ENCODE results near the gene ENTPD2. TPM values are rescaled to one million over a fixed set of nuclear protein-coding genes. Genes with fewer than 3 reads are reported as not detected.
A peak's percentile ranks its signal among the peaks of the same experiment; 100 is the strongest.

The ENTPD2 gene
- total RNA-seq, 6 donors from 2014 or later, result 0.34 to 0.98 (median 0.55) TPM; not detected in 2

DNA sequence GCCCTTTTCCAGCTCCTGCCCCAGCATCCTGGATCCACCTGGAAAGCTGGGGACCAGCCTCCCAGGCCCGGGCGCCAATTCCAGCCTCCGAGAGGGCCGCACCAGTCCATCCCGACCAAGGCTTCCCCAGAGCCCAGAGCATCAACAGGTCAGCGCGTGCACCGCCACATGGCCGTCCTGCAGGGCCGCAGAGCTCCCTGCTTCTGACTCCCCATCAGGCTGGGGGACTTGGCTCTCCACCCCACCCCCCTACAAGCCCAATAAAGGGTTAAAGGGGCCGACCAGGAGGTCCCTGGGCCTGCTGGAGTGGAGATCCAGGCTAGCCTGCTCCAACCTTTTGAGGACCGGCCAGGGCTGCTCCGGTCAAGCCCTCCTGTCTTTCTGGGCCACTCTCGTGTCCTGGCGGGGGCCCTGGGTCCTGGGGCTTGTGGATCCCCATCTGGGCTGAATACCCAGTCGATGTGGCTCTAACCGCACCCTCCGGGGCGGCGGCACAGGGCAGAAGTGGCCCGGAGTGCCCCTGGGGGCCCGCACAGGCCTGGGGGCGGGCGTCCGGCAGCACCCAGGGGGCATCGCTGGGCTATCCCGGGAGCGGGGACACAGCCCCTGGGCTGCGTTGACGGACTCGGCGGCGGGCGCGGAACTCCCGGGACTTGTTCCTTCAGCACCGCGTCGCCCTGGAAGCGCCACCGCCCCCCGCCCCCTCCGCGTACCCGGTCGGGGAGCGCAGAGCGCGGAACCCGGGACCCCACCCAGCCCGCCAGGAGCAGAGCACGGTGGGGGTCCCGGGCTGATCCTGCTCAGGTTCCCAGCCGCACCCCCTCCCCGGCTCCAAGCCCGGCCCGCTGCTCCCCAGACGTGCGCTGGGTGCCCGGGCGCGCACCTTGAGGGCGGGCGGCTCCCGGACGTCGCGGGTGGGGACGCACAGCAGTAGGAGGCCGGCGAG lies 590 bp downstream of the ENTPD2 start:
- peaks cover 23 to 41% (median 30%) of the 10 kb centered on the region in 4 donors for H3K4me1 ChIP-seq
- H3K36me3 ChIP-seq, result no peaks in the 10 kb centered on the region
- WGBS, 2 donors, result 22 to 57% methylated on average over 11 to 34 of the region's 71 CpGs
- H3K27me3 ChIP-seq, result peaks cover 0 to 38% (median 19%) of the 10 kb centered on the region in 4 donors
- no peaks in the 10 kb centered on the region for H3K9me3 ChIP-seq
- H3K27ac ChIP-seq, result no peak overlapping the region
- ATAC-seq (ENCODE audit: low FRiP score in 2 of 2), result no peak
- peak overlapping the region in 3 of 4 donors; percentile 48 to 57 (median 51) for H3K4me3 ChIP-seq
- TF ChIP-seq POLR2AphosphoS5 (IDR thresholded peaks at IDR 0.05), result no peak
- TF ChIP-seq, protein P1, sequence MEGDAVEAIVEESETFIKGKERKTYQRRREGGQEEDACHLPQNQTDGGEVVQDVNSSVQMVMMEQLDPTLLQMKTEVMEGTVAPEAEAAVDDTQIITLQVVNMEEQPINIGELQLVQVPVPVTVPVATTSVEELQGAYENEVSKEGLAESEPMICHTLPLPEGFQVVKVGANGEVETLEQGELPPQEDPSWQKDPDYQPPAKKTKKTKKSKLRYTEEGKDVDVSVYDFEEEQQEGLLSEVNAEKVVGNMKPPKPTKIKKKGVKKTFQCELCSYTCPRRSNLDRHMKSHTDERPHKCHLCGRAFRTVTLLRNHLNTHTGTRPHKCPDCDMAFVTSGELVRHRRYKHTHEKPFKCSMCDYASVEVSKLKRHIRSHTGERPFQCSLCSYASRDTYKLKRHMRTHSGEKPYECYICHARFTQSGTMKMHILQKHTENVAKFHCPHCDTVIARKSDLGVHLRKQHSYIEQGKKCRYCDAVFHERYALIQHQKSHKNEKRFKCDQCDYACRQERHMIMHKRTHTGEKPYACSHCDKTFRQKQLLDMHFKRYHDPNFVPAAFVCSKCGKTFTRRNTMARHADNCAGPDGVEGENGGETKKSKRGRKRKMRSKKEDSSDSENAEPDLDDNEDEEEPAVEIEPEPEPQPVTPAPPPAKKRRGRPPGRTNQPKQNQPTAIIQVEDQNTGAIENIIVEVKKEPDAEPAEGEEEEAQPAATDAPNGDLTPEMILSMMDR (IDR thresholded peaks at IDR 0.05), result no peak
- TF ChIP-seq EP300 (IDR thresholded peaks at IDR 0.05), result no peak
- TF ChIP-seq POLR2A (IDR thresholded peaks at IDR 0.05), result no peak
- peak in 1 of 2 donors; percentile 87 for DNase-seq

DNA sequence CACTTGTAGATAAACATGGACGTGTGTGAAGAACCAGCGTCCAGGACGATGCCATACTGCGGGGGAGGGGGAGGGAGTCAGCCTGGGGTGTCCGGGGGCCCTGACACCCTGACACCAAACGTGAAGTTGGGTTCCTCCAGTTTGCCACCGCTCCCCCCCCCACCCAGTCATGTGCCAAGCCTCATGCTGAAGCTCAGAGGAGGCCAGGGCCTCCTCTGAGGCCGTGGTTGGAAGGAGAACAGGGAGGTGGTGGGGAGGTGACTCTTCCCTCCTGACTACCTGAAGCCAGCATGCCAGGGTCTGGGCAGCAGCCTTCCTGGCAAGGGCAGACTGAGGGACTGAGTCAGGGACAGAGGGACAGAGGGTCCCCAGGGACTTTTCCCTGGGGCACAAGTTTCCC lies 1.6 kb downstream of the ENTPD2 start:
- no peak for DNase-seq
- 83 to 91% methylated on average over 6 to 7 of the region's 8 CpGs for WGBS, 2 donors
- peaks cover 23 to 41% (median 30%) of the 10 kb centered on the region in 4 donors for H3K4me1 ChIP-seq

GRCh38 chr9:137051145-137051724 lies 2.6 kb downstream of the ENTPD2 start:
- H3K27ac ChIP-seq, result no peak overlapping the region
- TF ChIP-seq EP300 (IDR thresholded peaks at IDR 0.05) (no peak), POLR2AphosphoS5 (IDR thresholded peaks at IDR 0.05) (no peak), POLR2A (IDR thresholded peaks at IDR 0.05) (no peak)
- TF ChIP-seq, protein P1 (IDR thresholded peaks at IDR 0.05), result no peak
- peaks cover 0 to 50% (median 26%) of the 10 kb centered on the region in 4 donors for H3K27me3 ChIP-seq
- 93% methylated on average over 17 of the region's 17 CpGs; no CpG with 5 or more reads in 1 of the 2 donors for WGBS, 2 donors
- H3K4me1 ChIP-seq, result peaks cover 27 to 46% (median 34%) of the 10 kb centered on the region in 4 donors
- no peak overlapping the region for H3K4me3 ChIP-seq
- no peak for ATAC-seq (ENCODE audit: low FRiP score in 2 of 2)
- peak in 1 of 2 donors; percentile 69 for DNase-seq
- no peaks in the 10 kb centered on the region for H3K36me3 ChIP-seq
- no peaks in the 10 kb centered on the region for H3K9me3 ChIP-seq

More for the DNA sequence above, 1.6 kb downstream of the ENTPD2 start:
- no peaks in the 10 kb centered on the region for H3K36me3 ChIP-seq
- ATAC-seq (ENCODE audit: low FRiP score in 2 of 2), result no peak
- H3K27me3 ChIP-seq, result peaks cover 0 to 47% (median 24%) of the 10 kb centered on the region in 4 donors
- H3K4me3 ChIP-seq, result no peak overlapping the region
- no peaks in the 10 kb centered on the region for H3K9me3 ChIP-seq
- TF ChIP-seq POLR2A (IDR thresholded peaks at IDR 0.05) (no peak), EP300 (IDR thresholded peaks at IDR 0.05) (no peak)
- TF ChIP-seq, protein P1 (IDR thresholded peaks at IDR 0.05), result no peak
- H3K27ac ChIP-seq, result no peak overlapping the region

- no peak for ATAC-seq (ENCODE audit: low FRiP score in 2 of 2)
Measured at GRCh38 chr9:137050570-137050969, 3.3 kb downstream of the ENTPD2 start.

More at GRCh38 chr9:137050570-137050969, 3.3 kb downstream of the ENTPD2 start:
- Histone ChIP-seq H3K27me3 (peaks cover 0 to 55% (median 26%) of the 10 kb centered on the region in 4 donors), H3K4me3 (no peak overlapping the region), H3K36me3 (no peaks in the 10 kb centered on the region), H3K27ac (no peak overlapping the region), H3K4me1 (peaks cover 26 to 47% (median 36%) of the 10 kb centered on the region in 4 donors), H3K9me3 (no peaks in the 10 kb centered on the region)
- WGBS, 2 donors, result 64 to 78% methylated on average over 5 of the region's 5 CpGs
- DNase-seq, result peak in 1 of 2 donors; percentile 41
- TF ChIP-seq POLR2A (IDR thresholded peaks at IDR 0.05), result no peak
- no peak for TF ChIP-seq EP300 (IDR thresholded peaks at IDR 0.05)
- no peak for TF ChIP-seq POLR2AphosphoS5 (IDR thresholded peaks at IDR 0.05)
- TF ChIP-seq, protein P1 (IDR thresholded peaks at IDR 0.05), result no peak

All from upper lobe of left lung (tissue), 6 donors.